ENCODE results near the gene NPSR1.
"Not testable (repeated sequence)": the region's sequence is repeated elsewhere in the genome, so short reads cannot be mapped to it uniquely, and the experiment has no call there.

NPSR1 gene

GRCh38 chr7:34657632-34658268 lies at the start of gene NPSR1:
NPSR1 (plus strand) TSS chr7:34658218; CDS start chr7:34658413, 195 bp downstream.
- no peak for DNase-seq

GRCh38 chr7:34612661-34613060 lies 45.4 kb upstream of the NPSR1 start:
- no peak for DNase-seq

- DNase-seq: no peak
Measured at GRCh38 chr7:34620425-34620824, 37.6 kb upstream of the NPSR1 start.

- no peak for DNase-seq
Measured at GRCh38 chr7:34622182-34622581, 35.8 kb upstream of the NPSR1 start.

- DNase-seq: no peak
Measured at GRCh38 chr7:34622771-34623250, 35.2 kb upstream of the NPSR1 start.

GRCh38 chr7:34628618-34629017 lies 29.4 kb upstream of the NPSR1 start:
- DNase-seq: not testable (repeated sequence)

GRCh38 chr7:34652809-34653208 lies 5.2 kb upstream of the NPSR1 start:
- DNase-seq: no peak

GRCh38 chr7:34653787-34654186 lies 4.2 kb upstream of the NPSR1 start:
- no peak for DNase-seq

GRCh38 chr7:34655384-34655783 lies 2.6 kb upstream of the NPSR1 start:
- DNase-seq: no peak

GRCh38 chr7:34656041-34656440 lies 2.0 kb upstream of the NPSR1 start:
- DNase-seq: no peak

- no peak for DNase-seq
Measured at GRCh38 chr7:34659472-34660075, 1.6 kb downstream of the NPSR1 start.

- peak; percentile 43 for DNase-seq
Measured at GRCh38 chr7:34662058-34662708, 4.2 kb downstream of the NPSR1 start.

GRCh38 chr7:34664755-34665154 lies 6.7 kb downstream of the NPSR1 start:
- DNase-seq: no peak

GRCh38 chr7:34672430-34672829 lies 14.4 kb downstream of the NPSR1 start:
- no peak for DNase-seq

- DNase-seq: no peak
Measured at GRCh38 chr7:34673066-34673465, 15.0 kb downstream of the NPSR1 start.

GRCh38 chr7:34675749-34676374 lies 17.8 kb downstream of the NPSR1 start:
- DNase-seq: peak; percentile 4

- no peak for DNase-seq
Measured at GRCh38 chr7:34677491-34677890, 19.5 kb downstream of the NPSR1 start.

- no peak for DNase-seq
Measured at GRCh38 chr7:34687529-34687928, 29.5 kb downstream of the NPSR1 start.

GRCh38 chr7:34696415-34696814 lies 38.4 kb downstream of the NPSR1 start:
- DNase-seq: no peak

- no peak for DNase-seq
Measured at GRCh38 chr7:34709771-34710170, 51.8 kb downstream of the NPSR1 start.

GRCh38 chr7:34718867-34719266 lies 60.8 kb downstream of the NPSR1 start:
- DNase-seq: no peak

- no peak for DNase-seq
Measured at GRCh38 chr7:34719636-34720035, 61.6 kb downstream of the NPSR1 start.

GRCh38 chr7:34720289-34720688 lies 62.3 kb downstream of the NPSR1 start:
- no peak for DNase-seq

- no peak for DNase-seq
Measured at GRCh38 chr7:34723338-34723737, 65.3 kb downstream of the NPSR1 start.
